Progenitor cell of endocrine pancreas (in vitro differentiated cells): ENCODE results near the gene ADGRG4. TPM values are rescaled to one million over a fixed set of nuclear protein-coding genes. Genes with fewer than 3 reads are reported as not detected.

Source experiments
- DNase-seq: peaks from one replicate; pipeline ENCODE4 v3.0.0; 2021; ENCODE audit warnings: low spot score; ENCODE audit not compliant: unreplicated experiment
- H3K27ac Mint-ChIP-seq: 2 replicates; pipeline ENCODE4 v1.8.0; 2021; ENCODE audit warnings: mild to moderate bottlenecking, moderate library complexity, mixed read lengths
- H3K27me3 Mint-ChIP-seq: 2 replicates; pipeline ENCODE4 v1.8.0; 2021; ENCODE audit warnings: mixed read lengths
- H3K36me3 Mint-ChIP-seq: 2 replicates; pipeline ENCODE4 v1.8.0; 2022; ENCODE audit warnings: mixed read lengths; ENCODE audit not compliant: insufficient read depth
- H3K4me1 Mint-ChIP-seq: 2 replicates; pipeline ENCODE4 v1.8.0; 2021; ENCODE audit warnings: low read depth, mixed read lengths
- H3K4me3 Mint-ChIP-seq: 2 replicates; pipeline ENCODE4 v1.8.0; 2021; ENCODE audit warnings: low read depth, mild to moderate bottlenecking, moderate library complexity, mixed read lengths
- H3K9me3 Mint-ChIP-seq: 2 replicates; pipeline ENCODE4 v1.8.0; 2021; ENCODE audit warnings: low read depth, mixed read lengths
- total RNA-seq: library from RNA; stranded (reverse); gene quantifications from 2 replicates; pipeline ENCODE4 v1.2.1, GENCODE V29; 2021
- TF ChIP-seq, protein P1 (sequence below): fragments of 200-600 bp; sonication (generic); IDR thresholded peaks from one replicate; pipeline ENCODE4 v1.5.0; 2021; ENCODE audit warnings: antibody characterized with exemption, mild to moderate bottlenecking; ENCODE audit not compliant: unreplicated experiment

The ADGRG4 gene
- total RNA-seq, 1 donor from 2014 or later: 2.7 TPM

DNA sequence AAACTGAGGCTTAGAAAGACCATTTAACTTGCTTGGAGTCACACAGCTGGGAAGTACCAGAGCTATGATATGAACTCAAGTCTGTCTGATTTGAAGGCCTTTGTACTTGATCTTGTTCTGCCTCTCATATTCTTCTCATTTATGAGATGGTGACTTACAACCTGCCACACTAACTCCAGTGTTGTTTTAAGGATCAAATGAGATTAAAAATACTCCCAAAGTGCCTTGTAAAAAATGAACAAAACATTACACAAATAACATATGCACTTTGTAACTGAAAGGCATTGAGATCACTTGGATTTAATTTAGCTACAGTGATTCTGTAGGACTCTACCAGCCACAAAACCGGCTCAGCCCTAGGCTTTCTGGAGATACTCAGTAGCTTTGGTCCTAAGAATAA, 33.9 kb upstream of the ADGRG4 start:
- no peaks in the 10 kb centered on the region for H3K27me3 Mint-ChIP-seq
- H3K9me3 Mint-ChIP-seq: peaks cover 10% of the 10 kb centered on the region
- H3K27ac Mint-ChIP-seq: no peak overlapping the region
- H3K4me3 Mint-ChIP-seq: no peak overlapping the region
- TF ChIP-seq, protein P1, sequence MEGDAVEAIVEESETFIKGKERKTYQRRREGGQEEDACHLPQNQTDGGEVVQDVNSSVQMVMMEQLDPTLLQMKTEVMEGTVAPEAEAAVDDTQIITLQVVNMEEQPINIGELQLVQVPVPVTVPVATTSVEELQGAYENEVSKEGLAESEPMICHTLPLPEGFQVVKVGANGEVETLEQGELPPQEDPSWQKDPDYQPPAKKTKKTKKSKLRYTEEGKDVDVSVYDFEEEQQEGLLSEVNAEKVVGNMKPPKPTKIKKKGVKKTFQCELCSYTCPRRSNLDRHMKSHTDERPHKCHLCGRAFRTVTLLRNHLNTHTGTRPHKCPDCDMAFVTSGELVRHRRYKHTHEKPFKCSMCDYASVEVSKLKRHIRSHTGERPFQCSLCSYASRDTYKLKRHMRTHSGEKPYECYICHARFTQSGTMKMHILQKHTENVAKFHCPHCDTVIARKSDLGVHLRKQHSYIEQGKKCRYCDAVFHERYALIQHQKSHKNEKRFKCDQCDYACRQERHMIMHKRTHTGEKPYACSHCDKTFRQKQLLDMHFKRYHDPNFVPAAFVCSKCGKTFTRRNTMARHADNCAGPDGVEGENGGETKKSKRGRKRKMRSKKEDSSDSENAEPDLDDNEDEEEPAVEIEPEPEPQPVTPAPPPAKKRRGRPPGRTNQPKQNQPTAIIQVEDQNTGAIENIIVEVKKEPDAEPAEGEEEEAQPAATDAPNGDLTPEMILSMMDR: no peak
- H3K4me1 Mint-ChIP-seq: no peaks in the 10 kb centered on the region
- H3K36me3 Mint-ChIP-seq: no peaks in the 10 kb centered on the region
- DNase-seq: no peak

DNA sequence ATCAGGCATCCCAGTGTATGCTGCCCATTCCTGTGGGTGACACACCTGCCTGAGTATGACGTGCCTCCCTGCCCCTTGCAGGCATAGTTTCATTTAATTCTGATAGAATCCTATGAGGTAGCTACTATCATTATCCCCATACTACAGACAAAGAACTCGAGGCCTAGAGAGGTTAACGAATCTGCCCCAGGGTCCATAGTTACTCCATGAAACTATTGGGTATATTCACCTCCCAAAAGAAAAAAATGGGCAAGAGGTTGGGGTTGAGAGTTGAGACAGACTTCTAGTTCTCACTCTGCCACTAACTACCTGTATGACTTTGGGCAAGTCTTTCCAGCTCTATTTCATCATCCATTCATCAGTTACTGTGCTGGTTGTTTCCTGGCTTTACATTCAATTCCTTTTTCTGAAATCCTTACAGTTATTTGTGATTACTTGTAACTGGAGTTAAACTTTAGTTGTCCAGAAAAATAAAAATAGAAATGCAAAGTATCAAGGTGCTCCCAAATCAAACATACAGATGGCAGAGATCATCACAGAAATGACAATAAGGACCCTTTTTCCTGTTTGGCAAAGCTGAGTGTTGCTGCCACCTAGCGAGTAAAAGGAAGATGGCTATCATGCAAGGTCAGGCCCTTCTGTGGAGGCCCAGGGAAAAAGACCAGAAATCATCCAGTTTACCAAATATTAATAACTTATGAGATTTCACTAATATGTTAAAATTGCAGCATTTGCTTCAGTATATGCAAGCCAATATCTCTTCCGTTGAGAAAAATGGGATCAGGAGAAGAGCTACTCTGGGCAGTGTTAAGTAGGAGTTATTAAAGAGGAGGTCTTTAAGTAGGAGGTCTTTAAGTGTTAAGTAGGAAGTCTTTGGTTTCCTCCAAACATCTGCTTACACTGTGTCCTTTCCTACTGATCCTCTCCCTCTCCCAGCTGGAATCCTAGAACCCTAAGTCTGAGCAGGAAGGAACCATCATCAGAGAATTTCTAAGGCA, 32.4 kb upstream of the ADGRG4 start:
- TF ChIP-seq, protein P1: peak; percentile 66
- no peak overlapping the region for H3K4me3 Mint-ChIP-seq
- H3K36me3 Mint-ChIP-seq: no peaks in the 10 kb centered on the region
- no peak overlapping the region for H3K27ac Mint-ChIP-seq
- H3K4me1 Mint-ChIP-seq: no peaks in the 10 kb centered on the region
- H3K27me3 Mint-ChIP-seq: no peaks in the 10 kb centered on the region
- no peak for DNase-seq
- H3K9me3 Mint-ChIP-seq: peaks cover 10% of the 10 kb centered on the region

DNA sequence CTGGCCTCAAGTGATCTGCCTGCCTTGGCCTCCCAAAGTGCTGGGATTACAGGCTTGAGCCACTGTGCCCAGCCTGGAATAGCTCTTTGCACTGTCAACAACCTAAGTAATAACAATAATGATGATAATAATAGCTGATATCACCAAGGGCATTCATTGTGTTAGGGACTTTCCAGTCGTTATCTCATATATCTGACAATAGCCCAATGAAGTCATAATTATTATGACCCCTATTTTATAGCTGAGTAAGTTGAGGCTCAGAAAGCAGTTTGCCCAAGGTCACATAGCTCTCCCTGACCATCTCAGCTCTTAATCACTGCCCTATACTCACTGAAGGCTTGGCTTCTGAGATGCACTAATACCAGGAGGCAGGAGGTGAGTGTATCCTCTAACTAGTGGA, 30.8 kb upstream of the ADGRG4 start:
- no peaks in the 10 kb centered on the region for H3K4me1 Mint-ChIP-seq
- no peaks in the 10 kb centered on the region for H3K36me3 Mint-ChIP-seq
- H3K4me3 Mint-ChIP-seq: no peak overlapping the region
- DNase-seq: no peak
- H3K27me3 Mint-ChIP-seq: no peaks in the 10 kb centered on the region
- peaks cover 10% of the 10 kb centered on the region for H3K9me3 Mint-ChIP-seq
- no peak overlapping the region for H3K27ac Mint-ChIP-seq
- TF ChIP-seq, protein P1: no peak

DNA sequence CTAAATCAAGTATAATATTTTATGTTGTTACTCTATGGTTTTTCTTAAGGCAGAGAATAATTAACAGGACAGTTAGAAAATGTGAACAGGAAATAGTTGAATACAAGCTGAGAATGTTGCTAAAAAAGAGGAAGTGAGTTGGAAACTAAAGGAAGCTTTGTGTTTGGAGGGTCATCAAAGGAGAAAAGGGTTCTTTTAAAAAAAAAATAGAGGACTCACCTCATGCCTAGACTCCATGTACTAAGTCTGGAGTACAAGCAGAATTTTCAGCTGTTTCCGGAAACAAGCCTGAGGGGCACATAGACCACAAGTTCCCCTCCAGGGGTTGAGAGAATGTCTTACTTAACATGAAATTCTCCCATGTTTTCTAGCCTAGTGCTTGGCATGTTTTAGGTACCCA, 29.5 kb upstream of the ADGRG4 start:
- Mint-ChIP-seq H3K9me3 (peaks cover 7% of the 10 kb centered on the region), H3K27ac (no peak overlapping the region), H3K4me1 (no peaks in the 10 kb centered on the region), H3K36me3 (no peaks in the 10 kb centered on the region), H3K4me3 (no peak overlapping the region), H3K27me3 (no peaks in the 10 kb centered on the region)
- no peak for DNase-seq
- TF ChIP-seq, protein P1: no peak

DNA sequence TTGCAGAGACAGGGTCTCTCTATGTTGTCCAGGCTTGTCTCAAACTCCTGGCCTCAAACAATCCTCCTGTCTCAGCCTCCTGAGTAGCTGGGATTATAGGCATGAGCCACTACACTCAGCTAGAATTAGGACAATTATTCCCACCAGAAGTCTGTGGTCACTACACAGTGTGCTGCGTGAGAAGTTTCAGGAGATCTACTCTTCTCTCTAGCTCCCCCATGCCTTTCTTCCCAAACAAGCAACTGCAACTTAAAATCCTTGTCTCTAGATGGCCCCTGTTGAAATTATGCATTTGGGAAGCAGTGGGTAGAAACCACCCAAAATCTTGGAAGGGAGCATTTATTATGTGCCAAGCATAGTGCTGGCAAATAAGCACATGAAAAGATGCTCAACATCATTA, 28.4 kb upstream of the ADGRG4 start:
- Mint-ChIP-seq H3K4me1 (no peaks in the 10 kb centered on the region), H3K36me3 (no peaks in the 10 kb centered on the region), H3K9me3 (peaks cover 7% of the 10 kb centered on the region), H3K27ac (no peak overlapping the region), H3K4me3 (no peak overlapping the region), H3K27me3 (no peaks in the 10 kb centered on the region)
- DNase-seq: no peak
- TF ChIP-seq, protein P1: no peak
